Measurements from ENCODE around the gene PTPRM.

Gene PTPRM

GRCh38 chr18:7635948-7636347 lies 68.8 kb downstream of the PTPRM start:
- TF ChIP-seq CTCF (conservative IDR thresholded peaks at IDR 0.05; ENCODE audit: low read depth), result no peak
- POLR2A ChIA-PET (ENCODE audit: low non-redundant PET), result no interaction called here
- no peak overlapping the region for H3K27ac ChIP-seq
- CTCF ChIA-PET, result interaction anchor here (0.6 kb wide), 1 partner anchor 635 kb away, joined by 6 read pairs; no protein-coding TSS in a partner anchor
- DNase-seq (ENCODE audit: low spot score), result no peak

GRCh38 chr18:7637269-7637668 lies 70.2 kb downstream of the PTPRM start:
- H3K27ac ChIP-seq, result no peak overlapping the region
- CTCF ChIA-PET, result interaction anchor here (0.8 kb wide), 1 partner anchor 83 kb away, joined by 3 read pairs; no protein-coding TSS in a partner anchor
- DNase-seq (ENCODE audit: low spot score), result no peak
- POLR2A ChIA-PET (ENCODE audit: low non-redundant PET), result no interaction called here
- no peak for TF ChIP-seq CTCF (conservative IDR thresholded peaks at IDR 0.05; ENCODE audit: low read depth)

GRCh38 chr18:7638321-7638720 lies 71.2 kb downstream of the PTPRM start:
- DNase-seq (ENCODE audit: low spot score), result no peak
- TF ChIP-seq CTCF (conservative IDR thresholded peaks at IDR 0.05; ENCODE audit: low read depth), result no peak
- ChIA-PET CTCF (no interaction called here), POLR2A (ENCODE audit: low non-redundant PET) (no interaction called here)
- no peak overlapping the region for H3K27ac ChIP-seq

GRCh38 chr18:7641813-7642212 lies 74.7 kb downstream of the PTPRM start:
- POLR2A ChIA-PET (ENCODE audit: low non-redundant PET), result no interaction called here
- TF ChIP-seq CTCF (conservative IDR thresholded peaks at IDR 0.05; ENCODE audit: low read depth), result no peak
- no peak for DNase-seq (ENCODE audit: low spot score)
- H3K27ac ChIP-seq, result no peak overlapping the region
- CTCF ChIA-PET, result no interaction called here

- ChIA-PET CTCF (no interaction called here), POLR2A (ENCODE audit: low non-redundant PET) (no interaction called here)
- no peak overlapping the region for H3K27ac ChIP-seq
- no peak for TF ChIP-seq CTCF (conservative IDR thresholded peaks at IDR 0.05; ENCODE audit: low read depth)
- no peak for DNase-seq (ENCODE audit: low spot score)
These were observed 75.3 kb downstream of the PTPRM start for GRCh38 chr18:7642331-7642890.

GRCh38 chr18:7645756-7646155 lies 78.6 kb downstream of the PTPRM start:
- DNase-seq (ENCODE audit: low spot score), result no peak
- ChIA-PET CTCF (interaction anchor here (1.1 kb wide), 1 partner anchor 373 kb away, joined by 3 read pairs; no protein-coding TSS in a partner anchor), POLR2A (ENCODE audit: low non-redundant PET) (no interaction called here)
- H3K27ac ChIP-seq, result no peak overlapping the region
- TF ChIP-seq CTCF (conservative IDR thresholded peaks at IDR 0.05; ENCODE audit: low read depth), result no peak

All from RWPE1 (cell line).